Measurements from ENCODE around the gene GRPEL2.

The GRPEL2 gene

DNA sequence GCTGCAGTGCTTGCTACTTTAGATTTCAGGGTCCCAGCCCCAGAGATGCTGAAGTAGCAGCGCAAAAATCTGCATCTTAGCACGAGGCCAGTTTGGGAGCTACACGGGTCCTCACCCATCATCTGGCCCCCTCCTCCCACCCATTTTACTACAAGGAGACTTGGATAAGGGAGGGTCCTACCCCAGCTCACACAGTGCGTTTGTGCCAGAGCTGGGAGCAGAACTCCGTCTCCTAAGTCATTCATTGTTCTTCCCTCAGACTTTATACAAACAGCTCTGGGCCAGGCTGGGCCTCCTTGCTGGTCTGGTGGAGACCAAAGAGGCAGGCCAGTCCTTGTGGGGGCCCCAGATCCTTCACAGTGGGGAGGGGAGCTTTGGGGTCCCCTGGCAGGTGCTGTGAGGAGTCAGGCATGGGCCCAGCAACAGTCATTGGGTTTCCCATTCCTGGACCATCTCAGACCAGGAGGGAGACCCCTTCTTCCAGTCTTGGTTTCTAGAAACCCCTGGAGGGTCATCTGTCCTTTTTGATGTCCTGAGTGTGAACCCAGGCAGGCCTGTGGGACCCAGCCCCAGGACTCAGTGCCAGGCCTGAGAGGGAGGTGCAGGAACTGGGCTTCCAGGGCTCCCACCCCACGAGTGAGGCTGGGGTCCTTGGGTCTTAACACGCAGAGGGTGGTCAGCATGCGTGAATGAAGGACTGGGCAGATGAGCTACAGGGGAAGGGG is 36.1 kb downstream of the GRPEL2 start (continued):
- TF ChIP-seq, protein P1, sequence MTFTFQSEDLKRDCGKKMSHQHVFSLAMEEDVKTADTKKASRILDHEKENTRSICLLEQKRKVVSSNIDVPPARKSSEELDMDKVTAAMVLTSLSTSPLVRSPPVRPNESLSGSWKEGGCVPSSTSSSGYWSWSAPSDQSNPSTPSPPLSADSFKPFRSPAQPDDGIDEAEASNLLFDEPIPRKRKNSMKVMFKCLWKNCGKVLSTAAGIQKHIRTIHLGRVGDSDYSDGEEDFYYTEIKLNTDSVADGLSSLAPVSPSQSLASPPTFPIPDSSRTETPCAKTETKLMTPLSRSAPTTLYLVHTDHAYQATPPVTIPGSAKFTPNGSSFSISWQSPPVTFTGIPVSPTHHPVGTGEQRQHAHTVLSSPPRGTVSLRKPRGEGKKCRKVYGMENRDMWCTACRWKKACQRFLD (tag by site-specific recombination; IDR thresholded peaks at IDR 0.05) = no peak
- TF ChIP-seq, protein P2, sequence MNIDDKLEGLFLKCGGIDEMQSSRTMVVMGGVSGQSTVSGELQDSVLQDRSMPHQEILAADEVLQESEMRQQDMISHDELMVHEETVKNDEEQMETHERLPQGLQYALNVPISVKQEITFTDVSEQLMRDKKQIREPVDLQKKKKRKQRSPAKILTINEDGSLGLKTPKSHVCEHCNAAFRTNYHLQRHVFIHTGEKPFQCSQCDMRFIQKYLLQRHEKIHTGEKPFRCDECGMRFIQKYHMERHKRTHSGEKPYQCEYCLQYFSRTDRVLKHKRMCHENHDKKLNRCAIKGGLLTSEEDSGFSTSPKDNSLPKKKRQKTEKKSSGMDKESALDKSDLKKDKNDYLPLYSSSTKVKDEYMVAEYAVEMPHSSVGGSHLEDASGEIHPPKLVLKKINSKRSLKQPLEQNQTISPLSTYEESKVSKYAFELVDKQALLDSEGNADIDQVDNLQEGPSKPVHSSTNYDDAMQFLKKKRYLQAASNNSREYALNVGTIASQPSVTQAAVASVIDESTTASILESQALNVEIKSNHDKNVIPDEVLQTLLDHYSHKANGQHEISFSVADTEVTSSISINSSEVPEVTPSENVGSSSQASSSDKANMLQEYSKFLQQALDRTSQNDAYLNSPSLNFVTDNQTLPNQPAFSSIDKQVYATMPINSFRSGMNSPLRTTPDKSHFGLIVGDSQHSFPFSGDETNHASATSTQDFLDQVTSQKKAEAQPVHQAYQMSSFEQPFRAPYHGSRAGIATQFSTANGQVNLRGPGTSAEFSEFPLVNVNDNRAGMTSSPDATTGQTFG (tag by site-specific recombination; IDR thresholded peaks at IDR 0.05; ENCODE audit: borderline replicate concordance) = no peak
- TF ChIP-seq, protein P3, sequence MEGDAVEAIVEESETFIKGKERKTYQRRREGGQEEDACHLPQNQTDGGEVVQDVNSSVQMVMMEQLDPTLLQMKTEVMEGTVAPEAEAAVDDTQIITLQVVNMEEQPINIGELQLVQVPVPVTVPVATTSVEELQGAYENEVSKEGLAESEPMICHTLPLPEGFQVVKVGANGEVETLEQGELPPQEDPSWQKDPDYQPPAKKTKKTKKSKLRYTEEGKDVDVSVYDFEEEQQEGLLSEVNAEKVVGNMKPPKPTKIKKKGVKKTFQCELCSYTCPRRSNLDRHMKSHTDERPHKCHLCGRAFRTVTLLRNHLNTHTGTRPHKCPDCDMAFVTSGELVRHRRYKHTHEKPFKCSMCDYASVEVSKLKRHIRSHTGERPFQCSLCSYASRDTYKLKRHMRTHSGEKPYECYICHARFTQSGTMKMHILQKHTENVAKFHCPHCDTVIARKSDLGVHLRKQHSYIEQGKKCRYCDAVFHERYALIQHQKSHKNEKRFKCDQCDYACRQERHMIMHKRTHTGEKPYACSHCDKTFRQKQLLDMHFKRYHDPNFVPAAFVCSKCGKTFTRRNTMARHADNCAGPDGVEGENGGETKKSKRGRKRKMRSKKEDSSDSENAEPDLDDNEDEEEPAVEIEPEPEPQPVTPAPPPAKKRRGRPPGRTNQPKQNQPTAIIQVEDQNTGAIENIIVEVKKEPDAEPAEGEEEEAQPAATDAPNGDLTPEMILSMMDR (tag by site-specific recombination; IDR thresholded peaks at IDR 0.05) = no peak
- TF ChIP-seq REPIN1 (tag by site-specific recombination; IDR thresholded peaks at IDR 0.05; ENCODE audit: low read depth) (no peak), TCF7L2 (IDR thresholded peaks at IDR 0.05; ENCODE audit: borderline replicate concordance, low read depth, low read length) (no peak), ZBTB48 (tag by site-specific recombination; IDR thresholded peaks at IDR 0.05) (no peak), ZNF843 (tag by site-specific recombination; IDR thresholded peaks at IDR 0.05) (no peak), ZNF202 (tag by site-specific recombination; IDR thresholded peaks at IDR 0.05; ENCODE audit: borderline replicate concordance) (no peak), KLF17 (tag by site-specific recombination; IDR thresholded peaks at IDR 0.05) (no peak), ZNF792 (tag by site-specific recombination; IDR thresholded peaks at IDR 0.05) (no peak), OVOL3 (tag by site-specific recombination; IDR thresholded peaks at IDR 0.05) (no peak), ZNF514 (tag by site-specific recombination; IDR thresholded peaks at IDR 0.05) (no peak), ZNF785 (tag by site-specific recombination; IDR thresholded peaks at IDR 0.05) (no peak), ZNF449 (tag by site-specific recombination; IDR thresholded peaks at IDR 0.05) (no peak)

DNA sequence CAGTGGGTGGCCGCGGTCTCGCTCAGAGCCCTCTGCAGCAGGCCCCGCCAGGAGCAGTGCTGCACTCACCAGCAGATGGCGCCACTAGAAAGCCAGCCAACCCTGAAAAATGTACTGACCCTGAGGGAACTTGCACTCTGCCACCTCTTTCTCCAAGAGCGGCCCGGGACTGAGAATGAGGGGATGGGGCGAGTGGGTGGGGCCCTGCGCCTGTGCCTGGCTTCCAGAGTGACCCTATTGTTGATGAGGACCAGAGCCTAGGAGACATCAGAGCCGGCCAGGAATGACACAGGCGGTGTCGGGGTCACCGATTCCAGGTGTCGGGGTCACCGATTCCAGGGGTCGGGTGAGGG is 36.7 kb downstream of the GRPEL2 start:
- H3K9me3 ChIP-seq (ENCODE audit: control insufficient read depth, insufficient read depth, low read depth, low read length) = no peaks in the 10 kb centered on the region
- H3K4me1 ChIP-seq (ENCODE audit: control insufficient read depth, insufficient read depth, low read length) = no peaks in the 10 kb centered on the region
- ChIA-PET CTCF (interaction anchor here (0.6 to 11.8 kb wide), 38 partner anchors 8 to 237 kb away, joined by 3 to 205 read pairs (median 5); partner anchors contain the start of gene GRPEL2), POLR2A (no interaction called here)
- H3K4me3 ChIP-seq (ENCODE audit: low read depth, low read length) = no peak overlapping the region
- no peaks in the 10 kb centered on the region for H3K36me3 ChIP-seq (ENCODE audit: control insufficient read depth in 2 of 2, insufficient read depth in 1 of 2, low read length in 2 of 2)
- no peak overlapping the region for H3K27ac ChIP-seq (ENCODE audit: extremely low read depth, low read depth, low read length)
- 0 out of 2 replicates have a peak, but pooled peaks have one; percentile 55 for TF ChIP-seq ZNF2 (tag by site-specific recombination; IDR thresholded peaks at IDR 0.05)
- TF ChIP-seq ZSCAN30 (tag by site-specific recombination; IDR thresholded peaks at IDR 0.05) = peak; percentile 67; the same call in 1 of the 2 replicates
- peak; percentile 73 for TF ChIP-seq ZNF654 (tag by site-specific recombination; IDR thresholded peaks at IDR 0.05; ENCODE audit: low read depth)
- no peak for TF ChIP-seq GLIS2 (tag by site-specific recombination; IDR thresholded peaks at IDR 0.05)
- TF ChIP-seq ZBTB20 (tag by site-specific recombination; IDR thresholded peaks at IDR 0.05) = 0 out of 2 replicates have a peak, but pooled peaks have one; percentile 43
- peak; percentile 43; the same call in 1 of the 2 replicates for TF ChIP-seq ZBTB48 (tag by site-specific recombination; IDR thresholded peaks at IDR 0.05)
- TF ChIP-seq, protein P3 (tag by site-specific recombination; IDR thresholded peaks at IDR 0.05) = peak; percentile 89
- no peak for TF ChIP-seq PRDM1 (tag by site-specific recombination; IDR thresholded peaks at IDR 0.05)
- TF ChIP-seq ZBTB11 (tag by site-specific recombination; conservative IDR thresholded peaks at IDR 0.05; ENCODE audit: low read depth) = no peak
